MCF 10A (cell line): ENCODE results near the gene CNOT4. TPM values are rescaled to one million over a fixed set of nuclear protein-coding genes. Genes with fewer than 3 reads are reported as not detected.

Experiments used
- BruUV-seq: library from RNA; stranded (reverse); fragments of 400-500 nt; replicated peaks from 2 replicates; lab custom pipeline; 2021; lab: Mats Ljungman, UMichigan
- CTCF ChIA-PET: fragments of 300-600 bp; sonication (Branson Sonifier 250); formaldehyde crosslinking; extraction: SDS; loops from one replicate; lab custom pipeline; 2021; ENCODE audit warnings: antibody characterized with exemption, inconsistent platforms; lab: Yijun Ruan, JAX
- POLR2A ChIA-PET: fragments of 300-600, 350-650 bp; sonication (Branson Sonifier 250); formaldehyde crosslinking; extraction: SDS; loops from one replicate; lab custom pipeline; 2020; ENCODE audit warnings: antibody characterized with exemption, inconsistent platforms; lab: Yijun Ruan, JAX
- DNase-seq: peaks from one replicate; pipeline ENCODE4 v3.0.0-alpha.2; 2018; ENCODE audit not compliant: unreplicated experiment
- H3K27ac Mint-ChIP-seq: one replicate; pipeline ENCODE4 v1.8.0; 2022; ENCODE audit warnings: mild to moderate bottlenecking, low read depth, mixed read lengths; ENCODE audit not compliant: unreplicated experiment
- H3K27me3 Mint-ChIP-seq: one replicate; pipeline ENCODE4 v1.8.0; 2022; ENCODE audit warnings: mixed read lengths; ENCODE audit not compliant: insufficient read depth, unreplicated experiment
- H3K36me3 Mint-ChIP-seq: one replicate; pipeline ENCODE4 v1.8.0; 2022; ENCODE audit warnings: mild to moderate bottlenecking, moderate library complexity, mixed read lengths; ENCODE audit not compliant: insufficient read depth, unreplicated experiment
- H3K4me1 Mint-ChIP-seq: one replicate; pipeline ENCODE4 v1.8.0; 2022; ENCODE audit warnings: mixed read lengths; ENCODE audit not compliant: insufficient read depth, unreplicated experiment
- H3K4me3 Mint-ChIP-seq: one replicate; pipeline ENCODE4 v1.8.0; 2022; ENCODE audit warnings: mild to moderate bottlenecking, moderate library complexity, mixed read lengths; ENCODE audit not compliant: unreplicated experiment
- H3K9me3 Mint-ChIP-seq: one replicate; pipeline ENCODE4 v1.8.0; 2022; ENCODE audit warnings: mixed read lengths; ENCODE audit not compliant: unreplicated experiment
- intact Hi-C: fragments of 100-400 bp; cut with micrococcal nuclease; formaldehyde crosslinking; loops from 2 replicates; pipeline ENCODE4 v1.14.1; 2022
- total RNA-seq: library from RNA; stranded (reverse); gene quantifications from 2 replicates; pipeline ENCODE4 v1.2.3, GENCODE V29; 2022
- TF ChIP-seq, protein P1 (sequence below): fragments of 200-600 bp; IDR thresholded peaks from one replicate; pipeline ENCODE4 v1.8.0; 2022; ENCODE audit warnings: antibody characterized with exemption, mild to moderate bottlenecking; ENCODE audit not compliant: unreplicated experiment

The CNOT4 gene
- total RNA-seq, 1 experiment from 2014 or later: 18.5 TPM

DNA sequence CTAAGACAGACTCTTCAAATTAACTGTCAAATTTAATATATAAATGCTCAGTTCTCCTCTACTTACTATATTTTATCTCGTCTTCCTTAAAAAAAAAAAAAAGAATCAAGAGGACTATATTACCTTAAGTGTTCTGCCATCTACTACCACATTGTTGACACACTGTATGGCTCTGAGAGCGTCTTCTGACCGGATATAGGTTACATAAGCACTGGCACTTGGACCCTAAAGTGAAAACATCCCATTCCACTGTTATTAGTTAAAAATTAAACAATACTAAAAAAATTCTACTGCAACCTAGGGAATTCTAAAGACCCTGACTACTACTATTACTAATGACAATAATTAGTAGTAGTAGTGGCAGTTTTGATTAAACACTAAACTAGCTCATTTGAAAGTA lies 95.7 kb downstream of the CNOT4 start:
- no peaks in the 10 kb centered on the region for H3K27me3 Mint-ChIP-seq
- POLR2A ChIA-PET: interaction anchor here (1.6 kb wide), 1 partner anchor 144 kb away, joined by 4 read pairs; the partner anchor contains the start of gene NUP205
- TF ChIP-seq, protein P1, sequence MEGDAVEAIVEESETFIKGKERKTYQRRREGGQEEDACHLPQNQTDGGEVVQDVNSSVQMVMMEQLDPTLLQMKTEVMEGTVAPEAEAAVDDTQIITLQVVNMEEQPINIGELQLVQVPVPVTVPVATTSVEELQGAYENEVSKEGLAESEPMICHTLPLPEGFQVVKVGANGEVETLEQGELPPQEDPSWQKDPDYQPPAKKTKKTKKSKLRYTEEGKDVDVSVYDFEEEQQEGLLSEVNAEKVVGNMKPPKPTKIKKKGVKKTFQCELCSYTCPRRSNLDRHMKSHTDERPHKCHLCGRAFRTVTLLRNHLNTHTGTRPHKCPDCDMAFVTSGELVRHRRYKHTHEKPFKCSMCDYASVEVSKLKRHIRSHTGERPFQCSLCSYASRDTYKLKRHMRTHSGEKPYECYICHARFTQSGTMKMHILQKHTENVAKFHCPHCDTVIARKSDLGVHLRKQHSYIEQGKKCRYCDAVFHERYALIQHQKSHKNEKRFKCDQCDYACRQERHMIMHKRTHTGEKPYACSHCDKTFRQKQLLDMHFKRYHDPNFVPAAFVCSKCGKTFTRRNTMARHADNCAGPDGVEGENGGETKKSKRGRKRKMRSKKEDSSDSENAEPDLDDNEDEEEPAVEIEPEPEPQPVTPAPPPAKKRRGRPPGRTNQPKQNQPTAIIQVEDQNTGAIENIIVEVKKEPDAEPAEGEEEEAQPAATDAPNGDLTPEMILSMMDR: no peak
- CTCF ChIA-PET: interaction anchor here (0.6 to 1.8 kb wide), 5 partner anchors 86 to 139 kb away, joined by 3 to 5 read pairs (median 4); no protein-coding TSS in a partner anchor
- intact Hi-C loops: no loop called here
- H3K4me1 Mint-ChIP-seq: peaks cover 11% of the 10 kb centered on the region
- BruUV-seq: no TSS peak
- H3K4me3 Mint-ChIP-seq: no peak overlapping the region
- H3K27ac Mint-ChIP-seq: no peak overlapping the region
- no peaks in the 10 kb centered on the region for H3K9me3 Mint-ChIP-seq
- H3K36me3 Mint-ChIP-seq: no peaks in the 10 kb centered on the region
- DNase-seq: no peak

- TF ChIP-seq, protein P1: no peak
- no peak overlapping the region for H3K27ac Mint-ChIP-seq
- DNase-seq: no peak
- CTCF ChIA-PET: interaction anchor here (0.7 to 1.0 kb wide), 2 partner anchors 147 to 148 kb away, joined by 3 to 5 read pairs; no protein-coding TSS in a partner anchor
- POLR2A ChIA-PET: interaction anchor here (0.6 kb wide), 1 partner anchor 159 kb away, joined by 5 read pairs; no protein-coding TSS in a partner anchor
- H3K4me3 Mint-ChIP-seq: no peak overlapping the region
- intact Hi-C loops: no loop called here
- BruUV-seq: no TSS peak
- H3K36me3 Mint-ChIP-seq: no peaks in the 10 kb centered on the region
- H3K27me3 Mint-ChIP-seq: no peaks in the 10 kb centered on the region
- H3K9me3 Mint-ChIP-seq: no peaks in the 10 kb centered on the region
- H3K4me1 Mint-ChIP-seq: peaks cover 11% of the 10 kb centered on the region
These were observed 98.8 kb downstream of the CNOT4 start for GRCh38 chr7:135411098-135411497.

GRCh38 chr7:135410543-135410942 lies 99.4 kb downstream of the CNOT4 start:
- H3K36me3 Mint-ChIP-seq: no peaks in the 10 kb centered on the region
- no peak overlapping the region for H3K4me3 Mint-ChIP-seq
- POLR2A ChIA-PET: interaction anchor here (0.6 kb wide), 2 partner anchors 160 to 686 kb away, joined by 4 to 5 read pairs; no protein-coding TSS in a partner anchor
- DNase-seq: no peak
- CTCF ChIA-PET: interaction anchor here (1.0 kb wide), 1 partner anchor 148 kb away, joined by 3 read pairs; no protein-coding TSS in a partner anchor
- H3K27ac Mint-ChIP-seq: no peak overlapping the region
- intact Hi-C loops: no loop called here
- TF ChIP-seq, protein P1: no peak
- no peaks in the 10 kb centered on the region for H3K27me3 Mint-ChIP-seq
- peaks cover 11% of the 10 kb centered on the region for H3K4me1 Mint-ChIP-seq
- no TSS peak for BruUV-seq
- H3K9me3 Mint-ChIP-seq: no peaks in the 10 kb centered on the region

GRCh38 chr7:135409845-135410542 lies 99.9 kb downstream of the CNOT4 start:
- peaks cover 10% of the 10 kb centered on the region for H3K4me1 Mint-ChIP-seq
- CTCF ChIA-PET: interaction anchor here (0.9 to 1.2 kb wide), 3 partner anchors 44 to 148 kb away, joined by 3 to 4 read pairs (median 3); no protein-coding TSS in a partner anchor
- DNase-seq: no peak
- H3K4me3 Mint-ChIP-seq: no peak overlapping the region
- TF ChIP-seq, protein P1: no peak
- no peaks in the 10 kb centered on the region for H3K36me3 Mint-ChIP-seq
- H3K27me3 Mint-ChIP-seq: no peaks in the 10 kb centered on the region
- no TSS peak for BruUV-seq
- H3K27ac Mint-ChIP-seq: no peak overlapping the region
- intact Hi-C loops: no loop called here
- POLR2A ChIA-PET: interaction anchor here (0.6 kb wide), 1 partner anchor 686 kb away, joined by 4 read pairs; no protein-coding TSS in a partner anchor
- H3K9me3 Mint-ChIP-seq: no peaks in the 10 kb centered on the region
